ENCODE data around the gene ZNF71. TPM values are rescaled to one million over a fixed set of nuclear protein-coding genes. Genes with fewer than 3 reads are reported as not detected.
"Not testable (repeated sequence)": the region's sequence is repeated elsewhere in the genome, so short reads cannot be mapped to it uniquely, and the experiment has no call there.

The ZNF71 gene
- total RNA-seq, 1 donor from 2014 or later: 17.1 TPM

GRCh38 chr19:56668676-56669075 lies 73.6 kb downstream of the ZNF71 start:
- no peak overlapping the region for H3K4me3 Mint-ChIP-seq (ENCODE audit: low read depth)
- no peak for DNase-seq (ENCODE audit: low spot score, unreplicated experiment)
- H3K27ac Mint-ChIP-seq: no peak overlapping the region
- H3K9me3 Mint-ChIP-seq (ENCODE audit: low read depth): peaks cover 27% of the 10 kb centered on the region
- no peaks in the 10 kb centered on the region for H3K27me3 Mint-ChIP-seq
- peaks cover 2% of the 10 kb centered on the region for H3K36me3 Mint-ChIP-seq (ENCODE audit: insufficient read depth)
- no peak for TF ChIP-seq CTCF (IDR thresholded peaks at IDR 0.05; ENCODE audit: unreplicated experiment)
- H3K4me1 Mint-ChIP-seq (ENCODE audit: low read depth): no peaks in the 10 kb centered on the region

GRCh38 chr19:56670401-56670960 lies 75.4 kb downstream of the ZNF71 start:
- H3K36me3 Mint-ChIP-seq (ENCODE audit: insufficient read depth): peaks cover 2% of the 10 kb centered on the region
- H3K4me3 Mint-ChIP-seq (ENCODE audit: low read depth): no peak overlapping the region
- H3K27ac Mint-ChIP-seq: no peak overlapping the region
- no peaks in the 10 kb centered on the region for H3K27me3 Mint-ChIP-seq
- no peaks in the 10 kb centered on the region for H3K4me1 Mint-ChIP-seq (ENCODE audit: low read depth)
- peaks cover 29% of the 10 kb centered on the region for H3K9me3 Mint-ChIP-seq (ENCODE audit: low read depth)
- no peak for TF ChIP-seq CTCF (IDR thresholded peaks at IDR 0.05; ENCODE audit: unreplicated experiment)
- DNase-seq (ENCODE audit: low spot score, unreplicated experiment): no peak

GRCh38 chr19:56670961-56671612 lies 76.0 kb downstream of the ZNF71 start:
- peaks cover 29% of the 10 kb centered on the region for H3K9me3 Mint-ChIP-seq (ENCODE audit: low read depth)

GRCh38 chr19:56671613-56671994 lies 76.5 kb downstream of the ZNF71 start, which contains the start of gene ZNF835:
TSS of gene ZNF835 (minus strand) at chr19:56671757. CDS start at chr19:56665198, 6,559 bp downstream.
- TF ChIP-seq CTCF (IDR thresholded peaks at IDR 0.05; ENCODE audit: unreplicated experiment): no peak
- H3K27ac Mint-ChIP-seq: no peak within 1 kb of the TSS
- H3K4me1 Mint-ChIP-seq (ENCODE audit: low read depth): no peaks in the 10 kb centered on the region
- H3K36me3 Mint-ChIP-seq (ENCODE audit: insufficient read depth): peaks cover 2% of the 10 kb centered on the region
- H3K27me3 Mint-ChIP-seq: no peaks in the 10 kb centered on the region
- peak within 1 kb of the TSS; percentile 54 for H3K4me3 Mint-ChIP-seq (ENCODE audit: low read depth)
- peaks cover 34% of the 10 kb centered on the region for H3K9me3 Mint-ChIP-seq (ENCODE audit: low read depth)
- DNase-seq (ENCODE audit: low spot score, unreplicated experiment): no peak

More at GRCh38 chr19:56670961-56671612, 76.0 kb downstream of the ZNF71 start:
- H3K4me3 Mint-ChIP-seq (ENCODE audit: low read depth): peak overlapping the region; percentile 54
- no peak for TF ChIP-seq CTCF (IDR thresholded peaks at IDR 0.05; ENCODE audit: unreplicated experiment)
- H3K36me3 Mint-ChIP-seq (ENCODE audit: insufficient read depth): peaks cover 2% of the 10 kb centered on the region
- no peaks in the 10 kb centered on the region for H3K27me3 Mint-ChIP-seq
- no peak for DNase-seq (ENCODE audit: low spot score, unreplicated experiment)
- H3K27ac Mint-ChIP-seq: no peak overlapping the region
- no peaks in the 10 kb centered on the region for H3K4me1 Mint-ChIP-seq (ENCODE audit: low read depth)

GRCh38 chr19:56672610-56673009 lies 77.5 kb downstream of the ZNF71 start:
- H3K4me1 Mint-ChIP-seq (ENCODE audit: low read depth); H3K27me3 Mint-ChIP-seq; H3K27ac Mint-ChIP-seq; H3K4me3 Mint-ChIP-seq (ENCODE audit: low read depth); H3K36me3 Mint-ChIP-seq (ENCODE audit: insufficient read depth); DNase-seq (ENCODE audit: low spot score, unreplicated experiment): not testable (repeated sequence)
- peaks cover 38% of the 10 kb centered on the region for H3K9me3 Mint-ChIP-seq (ENCODE audit: low read depth)

Other genes starting within 250 kb of the ZNF71 start
- gene ZNF582, start 201.8 kb upstream of the ZNF71 start, total RNA-seq: 6.6 and 8.0 TPM in 2 replicates
- 10.1 and 11.3 TPM in 2 replicates for gene ZNF583, start 191.0 kb upstream of the ZNF71 start, total RNA-seq
- gene ZNF667, start 118.0 kb upstream of the ZNF71 start, total RNA-seq: not detected in 2 replicates
- gene ZNF471, start 87.4 kb upstream of the ZNF71 start, total RNA-seq: not detected in 2 replicates
- 12.1 and 12.9 TPM in 2 replicates for gene ZFP28, start 56.4 kb upstream of the ZNF71 start, total RNA-seq
- gene ZNF470, start 27.8 kb upstream of the ZNF71 start, total RNA-seq: 8.0 and 9.0 TPM in 2 replicates
- 0.72 and 0.80 TPM in 2 replicates for gene SMIM17, start 47.9 kb downstream of the ZNF71 start, total RNA-seq
- gene ZNF835, start 76.5 kb downstream of the ZNF71 start, total RNA-seq: 0.17 and 0.29 TPM in 2 replicates
- not detected in 2 replicates for gene PEG3, start 245.4 kb downstream of the ZNF71 start, total RNA-seq
- not detected in 2 replicates for gene ZIM2, start 245.4 kb downstream of the ZNF71 start, total RNA-seq